Activated B cell treated with CpG ODN at 0.5 μM for 24 hours (primary cell): ENCODE data around the gene CRELD1. TPM values are rescaled to one million over a fixed set of nuclear protein-coding genes. Genes with fewer than 3 reads are reported as not detected.

Experiments used
- ATAC-seq: fragments of 200-7000 bp; cut with Tn5 transposase; one replicate; pipeline ENCODE4 v1.10.0; 2021; ENCODE audit warnings: low read depth, mild to moderate bottlenecking, moderate library complexity
- CTCF ChIA-PET: fragments of 350-600 bp; sonication (Branson Sonifier 250); formaldehyde crosslinking; loops from one replicate; lab custom pipeline; 2021; ENCODE audit warnings: antibody characterized with exemption; lab: Charles Lee
- POLR2A ChIA-PET: fragments of 350-600 bp; sonication (Branson Sonifier 250); formaldehyde crosslinking; loops from one replicate; lab custom pipeline; 2021; ENCODE audit warnings: antibody characterized with exemption; lab: Charles Lee
- DNase-seq: peaks from one replicate; pipeline ENCODE4 v3.0.0; 2022
- H3K27ac Mint-ChIP-seq: one replicate; pipeline ENCODE4 v1.8.0; 2020; ENCODE audit warnings: mixed read lengths
- H3K27me3 Mint-ChIP-seq: one replicate; pipeline ENCODE4 v1.8.0; 2021; ENCODE audit warnings: mixed read lengths
- H3K36me3 Mint-ChIP-seq: one replicate; pipeline ENCODE4 v1.8.0; 2021; ENCODE audit warnings: low read depth, mixed read lengths
- H3K4me1 Mint-ChIP-seq: one replicate; pipeline ENCODE4 v1.8.0; 2021; ENCODE audit warnings: mixed read lengths
- H3K4me3 Mint-ChIP-seq: one replicate; pipeline ENCODE4 v1.8.0; 2020; ENCODE audit warnings: mild to moderate bottlenecking, mixed read lengths
- H3K9me3 Mint-ChIP-seq: one replicate; pipeline ENCODE4 v1.8.0; 2020; ENCODE audit warnings: mixed read lengths
- CTCF ChIP-seq: fragments of 200-600 bp; IDR thresholded peaks from one replicate; pipeline ENCODE4 v1.8.0; 2022; ENCODE audit warnings: antibody characterized with exemption, mild to moderate bottlenecking
- intact Hi-C: fragments of 100-400 bp; cut with micrococcal nuclease; formaldehyde crosslinking; loops from one replicate; pipeline ENCODE4 v1.15.1; 2024
- total RNA-seq: library from RNA; stranded (reverse); gene quantifications from 2 replicates; pipeline ENCODE4 v1.2.3, GENCODE V29; 2022

CRELD1 gene
- total RNA-seq, 1 donor from 2014 or later, result 30.5 TPM

GRCh38 chr3:9957214-9957613 is 23.6 kb downstream of the CRELD1 start:
- ATAC-seq (no peak), DNase-seq (no peak)
- Mint-ChIP-seq H3K27ac (no peak overlapping the region), H3K9me3 (no peaks in the 10 kb centered on the region), H3K36me3 (peaks cover 10% of the 10 kb centered on the region), H3K4me3 (no peak overlapping the region), H3K4me1 (peaks cover 5% of the 10 kb centered on the region), H3K27me3 (no peaks in the 10 kb centered on the region)
- no peak for TF ChIP-seq CTCF
- ChIA-PET CTCF (no interaction called here), POLR2A (no interaction called here)
- intact Hi-C loops, result no loop called here

- Mint-ChIP-seq H3K4me1 (no peaks in the 10 kb centered on the region), H3K4me3 (no peak overlapping the region), H3K36me3 (peaks cover 69% of the 10 kb centered on the region), H3K27ac (no peak overlapping the region), H3K27me3 (no peaks in the 10 kb centered on the region), H3K9me3 (no peaks in the 10 kb centered on the region)
- no peak for TF ChIP-seq CTCF
- ATAC-seq (no peak), DNase-seq (no peak)
- intact Hi-C loops, result no loop called here
- ChIA-PET CTCF (no interaction called here), POLR2A (interaction anchor here (0.6 to 0.8 kb wide), 2 partner anchors 22 to 41 kb away, joined by 3 read pairs; partner anchors contain the start of gene EMC3)
Measured at GRCh38 chr3:9965200-9965875, 31.7 kb downstream of the CRELD1 start.

GRCh38 chr3:9966841-9967240 is 33.2 kb downstream of the CRELD1 start:
- no peaks in the 10 kb centered on the region for H3K9me3 Mint-ChIP-seq
- TF ChIP-seq CTCF, result no peak
- H3K4me3 Mint-ChIP-seq, result no peak overlapping the region
- POLR2A ChIA-PET, result no interaction called here
- H3K27ac Mint-ChIP-seq, result no peak overlapping the region
- DNase-seq (no peak), ATAC-seq (no peak)
- no peaks in the 10 kb centered on the region for H3K4me1 Mint-ChIP-seq
- intact Hi-C loops, result no loop called here
- CTCF ChIA-PET, result no interaction called here
- H3K36me3 Mint-ChIP-seq, result peaks cover 76% of the 10 kb centered on the region
- H3K27me3 Mint-ChIP-seq, result no peaks in the 10 kb centered on the region

- Mint-ChIP-seq H3K27ac (no peak overlapping the region), H3K36me3 (peaks cover 74% of the 10 kb centered on the region), H3K27me3 (no peaks in the 10 kb centered on the region), H3K4me3 (no peak overlapping the region), H3K9me3 (no peaks in the 10 kb centered on the region), H3K4me1 (no peaks in the 10 kb centered on the region)
- ChIA-PET CTCF (no interaction called here), POLR2A (no interaction called here)
- no peak for TF ChIP-seq CTCF
- DNase-seq (no peak), ATAC-seq (no peak)
- intact Hi-C loops, result loop anchor here (2.0 kb wide), 1 partner anchor 17 kb away; the partner anchor contains the start of gene PRRT3
Measured at GRCh38 chr3:9969632-9970019, 36.0 kb downstream of the CRELD1 start.

GRCh38 chr3:9970020-9970652 is 36.5 kb downstream of the CRELD1 start:
- no peaks in the 10 kb centered on the region for H3K27me3 Mint-ChIP-seq
- POLR2A ChIA-PET, result no interaction called here
- ATAC-seq, result no peak
- no peaks in the 10 kb centered on the region for H3K9me3 Mint-ChIP-seq
- no peak overlapping the region for H3K27ac Mint-ChIP-seq
- H3K4me3 Mint-ChIP-seq, result no peak overlapping the region
- CTCF ChIA-PET, result no interaction called here
- TF ChIP-seq CTCF, result no peak
- no peaks in the 10 kb centered on the region for H3K4me1 Mint-ChIP-seq
- intact Hi-C loops, result loop anchor here (2.0 kb wide), 1 partner anchor 17 kb away; the partner anchor contains the start of gene PRRT3
- peaks cover 77% of the 10 kb centered on the region for H3K36me3 Mint-ChIP-seq
- no peak for DNase-seq
